CD4-positive, alpha-beta T cell (primary cell): ENCODE measurements around the gene CPAMD8. TPM values are rescaled to one million over a fixed set of nuclear protein-coding genes. Genes with fewer than 3 reads are reported as not detected.

Experiments
- ATAC-seq: fragments of 200-7000 bp; cut with Tn5 transposase; one replicate; pipeline ENCODE4 v1.10.0; 2022; ENCODE audit warnings: mild to moderate bottlenecking; ENCODE audit not compliant: poor library complexity
- CTCF ChIA-PET: fragments of 350-600 bp; sonication (Branson Sonifier 250); formaldehyde crosslinking; loops from one replicate; lab custom pipeline; 2021; ENCODE audit warnings: antibody characterized with exemption, inconsistent platforms; lab: Charles Lee
- POLR2A ChIA-PET: fragments of 350-600 bp; sonication (Branson Sonifier 250); formaldehyde crosslinking; loops from one replicate; lab custom pipeline; 2021; ENCODE audit warnings: antibody characterized with exemption, inconsistent platforms; lab: Charles Lee
- DNase-seq, 14 experiments: peaks; one replicate each; pipeline ENCODE4 v3.0.0-alpha.2; 2013 to 2020; ENCODE audit warnings: mixed read lengths in 2 of 14
- H3K27ac ChIP-seq, 2 donors: one replicate each; pipeline versions ENCODE4 v1.5.1 to v1.7.0; 2013; ENCODE audit warnings: low read length in 2 of 2, low read depth in 1 of 2, mild to moderate bottlenecking in 1 of 2
- H3K27me3 ChIP-seq, 2 experiments: 1 replicate in 1 of 2; 2 replicates in 1 of 2; pipeline versions ENCODE4 v1.6.1 to v1.7.0; 2013; ENCODE audit warnings: low read length in 2 of 2, control low read depth in 1 of 2, mild to moderate bottlenecking in 1 of 2, moderate library complexity in 1 of 2; ENCODE audit not compliant: insufficient read depth in 2 of 2, control insufficient read depth in 1 of 2
- H3K36me3 ChIP-seq: one replicate; pipeline ENCODE4 v1.6.1; 2013; ENCODE audit warnings: low read length, control low read depth; ENCODE audit not compliant: insufficient read depth
- H3K4me1 ChIP-seq: one replicate; pipeline ENCODE4 v1.6.1; 2013; ENCODE audit warnings: low read length, control low read depth; ENCODE audit not compliant: insufficient read depth
- H3K4me3 ChIP-seq: one replicate; pipeline ENCODE4 v1.5.1; 2013; ENCODE audit warnings: mild to moderate bottlenecking, low read length, moderate library complexity
- H3K9me3 ChIP-seq, 2 experiments: 1 replicate in 1 of 2; 2 replicates in 1 of 2; pipeline versions ENCODE4 v1.6.1 to v1.7.0; 2013; ENCODE audit warnings: low read length in 2 of 2, mild to moderate bottlenecking in 2 of 2, control low read depth in 1 of 2, moderate library complexity in 1 of 2; ENCODE audit not compliant: control insufficient read depth in 1 of 2, insufficient read depth in 1 of 2
- H3K27ac Mint-ChIP-seq: one replicate; pipeline ENCODE4 v1.8.0; 2020; ENCODE audit warnings: mixed read lengths
- H3K27me3 Mint-ChIP-seq: one replicate; pipeline ENCODE4 v1.8.0; 2021; ENCODE audit warnings: mixed read lengths
- H3K36me3 Mint-ChIP-seq: one replicate; pipeline ENCODE4 v1.8.0; 2021; ENCODE audit warnings: low read depth, mixed read lengths
- H3K4me1 Mint-ChIP-seq: one replicate; pipeline ENCODE4 v1.8.0; 2021; ENCODE audit warnings: low read depth, mixed read lengths
- H3K4me3 Mint-ChIP-seq: one replicate; pipeline ENCODE4 v1.8.0; 2020; ENCODE audit warnings: mild to moderate bottlenecking, mixed read lengths
- H3K9me3 Mint-ChIP-seq: one replicate; pipeline ENCODE4 v1.8.0; 2020; ENCODE audit warnings: mixed read lengths
- intact Hi-C, 2 experiments: fragments of 100-400 bp; cut with DNase I in 1 of 2; cut with micrococcal nuclease in 1 of 2; formaldehyde crosslinking; loops; one replicate each; pipeline versions ENCODE4 v1.15.1 to v1.9.0; 2023 to 2025; cut with DNase I, micrococcal nuclease
- total RNA-seq, 174 experiments: library from RNA in 2 of 174; stranded (reverse) in 2 of 174; gene quantifications; one replicate each; pipeline ENCODE4 v1.2.3 and lab custom pipeline; 2021 to 2026
- TF ChIP-seq, protein P1 (sequence below): fragments of 200-600 bp; IDR thresholded peaks from one replicate; pipeline ENCODE4 v1.8.0; 2022; ENCODE audit warnings: antibody characterized with exemption, mild to moderate bottlenecking

Gene CPAMD8
- total RNA-seq, 2 experiments from 2014 or later, result 0.05 to 0.34 TPM

DNA sequence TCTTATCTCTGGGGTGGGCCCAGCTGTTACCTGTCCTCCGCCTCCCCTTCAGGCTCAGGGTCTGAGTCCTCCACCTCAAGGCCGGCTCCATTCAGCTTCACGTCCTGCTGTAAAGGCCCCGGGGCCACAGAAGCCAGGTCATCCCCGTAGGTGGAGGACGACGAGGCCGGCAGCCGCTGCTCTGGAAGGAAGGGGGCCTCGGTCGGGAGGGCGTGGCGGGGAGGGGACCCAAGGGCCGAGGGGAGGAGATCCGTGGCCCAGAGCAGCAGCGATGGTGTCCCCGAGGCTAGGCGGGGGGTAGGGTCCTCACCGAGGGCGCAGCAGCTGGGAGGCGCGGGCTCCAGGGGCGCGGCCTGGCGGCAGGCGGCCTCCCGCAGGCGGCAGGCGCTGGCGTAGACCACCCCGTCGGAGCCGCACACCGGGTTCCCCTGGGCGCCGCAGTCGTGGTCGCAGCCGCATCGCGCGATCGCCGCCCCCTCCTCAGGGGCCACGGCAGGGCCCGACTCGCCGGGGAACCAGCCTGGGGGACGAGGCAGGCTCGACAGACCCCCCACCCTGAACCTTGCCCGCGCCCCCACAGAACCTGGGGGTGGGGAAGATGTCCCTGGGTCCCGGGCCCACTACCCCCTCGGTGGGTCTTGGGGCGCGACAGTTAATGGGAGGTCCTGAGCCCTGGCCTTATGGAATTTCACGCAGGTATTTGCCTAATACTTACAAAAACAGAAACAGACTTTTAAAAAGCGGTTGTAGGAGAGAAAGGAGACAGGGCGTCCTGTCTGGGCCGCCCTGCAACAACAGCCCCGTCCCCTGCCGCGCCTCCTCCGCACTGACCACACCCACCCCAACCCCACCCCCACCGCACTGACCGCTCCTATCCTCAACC lies 130.2 kb downstream of the CPAMD8 start:
- Mint-ChIP-seq H3K4me1 (peaks cover 7% of the 10 kb centered on the region), H3K4me3 (peak overlapping the region; percentile 67), H3K36me3 (no peaks in the 10 kb centered on the region), H3K27ac (no peak overlapping the region), H3K9me3 (no peaks in the 10 kb centered on the region), H3K27me3 (peaks cover 57% of the 10 kb centered on the region)
- peaks cover 0 to 4% of the 10 kb centered on the region in 2 experiments for H3K9me3 ChIP-seq
- H3K4me1 ChIP-seq, result peaks cover 46% of the 10 kb centered on the region
- intact Hi-C loops, result no loop called here
- no peaks in the 10 kb centered on the region for H3K36me3 ChIP-seq
- TF ChIP-seq, protein P1, sequence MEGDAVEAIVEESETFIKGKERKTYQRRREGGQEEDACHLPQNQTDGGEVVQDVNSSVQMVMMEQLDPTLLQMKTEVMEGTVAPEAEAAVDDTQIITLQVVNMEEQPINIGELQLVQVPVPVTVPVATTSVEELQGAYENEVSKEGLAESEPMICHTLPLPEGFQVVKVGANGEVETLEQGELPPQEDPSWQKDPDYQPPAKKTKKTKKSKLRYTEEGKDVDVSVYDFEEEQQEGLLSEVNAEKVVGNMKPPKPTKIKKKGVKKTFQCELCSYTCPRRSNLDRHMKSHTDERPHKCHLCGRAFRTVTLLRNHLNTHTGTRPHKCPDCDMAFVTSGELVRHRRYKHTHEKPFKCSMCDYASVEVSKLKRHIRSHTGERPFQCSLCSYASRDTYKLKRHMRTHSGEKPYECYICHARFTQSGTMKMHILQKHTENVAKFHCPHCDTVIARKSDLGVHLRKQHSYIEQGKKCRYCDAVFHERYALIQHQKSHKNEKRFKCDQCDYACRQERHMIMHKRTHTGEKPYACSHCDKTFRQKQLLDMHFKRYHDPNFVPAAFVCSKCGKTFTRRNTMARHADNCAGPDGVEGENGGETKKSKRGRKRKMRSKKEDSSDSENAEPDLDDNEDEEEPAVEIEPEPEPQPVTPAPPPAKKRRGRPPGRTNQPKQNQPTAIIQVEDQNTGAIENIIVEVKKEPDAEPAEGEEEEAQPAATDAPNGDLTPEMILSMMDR, result no peak
- ChIA-PET POLR2A (no interaction called here), CTCF (no interaction called here)
- peaks cover 5 to 28% of the 10 kb centered on the region in 2 experiments for H3K27me3 ChIP-seq
- peak overlapping the region; percentile 47 for H3K4me3 ChIP-seq
- no peak overlapping the region for H3K27ac ChIP-seq
- DNase-seq (peak in 2 of 14 experiments; percentile 24 to 41), ATAC-seq (no peak)

DNA sequence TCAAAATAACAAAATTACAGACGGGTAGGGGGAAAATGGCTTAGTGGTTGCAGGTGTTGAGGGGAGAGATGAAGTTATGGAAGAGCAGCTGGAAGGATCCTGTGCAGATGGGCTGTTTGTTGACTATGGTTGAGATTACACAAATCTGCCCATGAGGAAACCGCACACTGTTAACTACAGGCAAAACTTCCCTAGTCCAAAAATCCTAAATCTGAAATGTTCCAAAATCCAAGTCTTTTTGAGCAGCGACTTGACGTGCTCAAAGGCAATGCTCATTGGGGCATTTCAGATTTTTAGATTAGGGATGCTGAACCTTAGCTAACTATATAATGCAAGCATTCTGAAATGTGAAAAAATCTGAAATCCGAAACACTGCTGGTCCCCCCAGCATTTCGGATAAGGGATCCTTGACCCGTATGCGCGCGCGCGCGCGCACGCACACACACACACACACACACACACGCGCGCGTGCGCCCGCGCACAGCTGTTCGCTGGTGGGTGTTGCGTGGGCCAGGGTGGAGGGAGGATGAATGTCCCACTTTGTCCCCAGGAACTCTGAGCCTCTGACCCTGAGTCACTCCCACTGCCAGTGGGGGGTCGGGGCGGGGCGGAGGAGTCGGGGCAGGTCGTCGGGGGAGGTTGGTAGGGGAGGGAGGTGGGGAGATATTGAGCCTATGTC lies 131.0 kb downstream of the CPAMD8 start:
- H3K4me3 ChIP-seq, result no peak overlapping the region
- no peaks in the 10 kb centered on the region for H3K36me3 ChIP-seq
- ChIA-PET CTCF (no interaction called here), POLR2A (no interaction called here)
- H3K27ac ChIP-seq, result no peak overlapping the region
- Mint-ChIP-seq H3K4me1 (peaks cover 7% of the 10 kb centered on the region), H3K9me3 (no peaks in the 10 kb centered on the region), H3K36me3 (no peaks in the 10 kb centered on the region), H3K27ac (no peak overlapping the region), H3K4me3 (peak overlapping the region; percentile 36), H3K27me3 (peaks cover 61% of the 10 kb centered on the region)
- intact Hi-C loops, result no loop called here
- H3K4me1 ChIP-seq, result peaks cover 46% of the 10 kb centered on the region
- H3K9me3 ChIP-seq, result peaks cover 0 to 4% of the 10 kb centered on the region in 2 experiments
- TF ChIP-seq, protein P1, result no peak
- H3K27me3 ChIP-seq, result peaks cover 5 to 28% of the 10 kb centered on the region in 2 experiments
- ATAC-seq (no peak), DNase-seq (peak in 1 of 14 experiments; percentile 33)

DNA sequence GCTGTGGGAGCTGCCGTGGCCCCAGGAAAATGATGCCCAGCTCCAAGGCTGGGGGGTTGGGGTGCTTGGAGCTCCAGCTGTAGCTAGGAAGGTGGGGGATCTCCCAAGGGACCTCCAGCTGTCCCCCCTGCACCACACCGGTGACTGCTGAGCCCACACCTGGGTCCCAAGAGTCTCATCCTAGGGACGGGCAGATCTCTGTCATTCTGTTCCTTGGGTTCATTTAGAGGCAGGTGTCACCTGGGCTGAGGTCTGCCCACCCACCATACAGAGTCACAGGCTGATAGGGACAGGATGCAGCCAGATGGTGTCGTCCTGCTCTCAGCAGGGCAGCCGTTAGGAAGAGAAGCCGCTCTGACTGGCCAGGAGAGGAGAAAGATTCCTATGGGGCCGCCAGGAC lies 132.5 kb downstream of the CPAMD8 start:
- ATAC-seq (no peak), DNase-seq (no peak)
- no peaks in the 10 kb centered on the region for H3K9me3 Mint-ChIP-seq
- peaks cover 38% of the 10 kb centered on the region for H3K4me1 ChIP-seq
- H3K4me3 ChIP-seq, result no peak overlapping the region
- peaks cover 0 to 9% of the 10 kb centered on the region in 2 experiments for H3K9me3 ChIP-seq
- no peak overlapping the region for H3K4me3 Mint-ChIP-seq
- intact Hi-C loops, result no loop called here
- no peak overlapping the region for H3K27ac ChIP-seq
- H3K36me3 ChIP-seq, result no peaks in the 10 kb centered on the region
- TF ChIP-seq, protein P1, result no peak
- ChIA-PET CTCF (no interaction called here), POLR2A (interaction anchor here (0.5 kb wide), 1 partner anchor 805 kb away, joined by 3 read pairs; no protein-coding TSS in a partner anchor)
- H3K4me1 Mint-ChIP-seq, result peaks cover 7% of the 10 kb centered on the region
- H3K36me3 Mint-ChIP-seq, result no peaks in the 10 kb centered on the region
- H3K27me3 ChIP-seq, result peaks cover 5 to 28% of the 10 kb centered on the region in 2 experiments
- peaks cover 57% of the 10 kb centered on the region for H3K27me3 Mint-ChIP-seq
- H3K27ac Mint-ChIP-seq, result no peak overlapping the region
